Measurements from ENCODE around the gene APBA3.

Gene APBA3

GRCh38 chr19:3788996-3789778 lies 27.7 kb upstream of the APBA3 start:
- DNase-seq (ENCODE audit: low read depth), result no peak

- DNase-seq (ENCODE audit: low read depth), result no peak
Observed at GRCh38 chr19:3785938-3786824, 24.7 kb upstream of the APBA3 start, which contains the start of gene MATK. Gene MATK (minus strand): TSS chr19:3786381. CDS start chr19:3785135, 1,246 bp downstream.

GRCh38 chr19:3785451-3785937 lies 24.0 kb upstream of the APBA3 start:
- DNase-seq (ENCODE audit: low read depth), result no peak

GRCh38 chr19:3784607-3785450 lies 23.3 kb upstream of the APBA3 start:
- no peak for DNase-seq (ENCODE audit: low read depth)

GRCh38 chr19:3783660-3784584 lies 22.4 kb upstream of the APBA3 start:
- no peak for DNase-seq (ENCODE audit: low read depth)

GRCh38 chr19:3782903-3783302 lies 21.4 kb upstream of the APBA3 start:
- DNase-seq (ENCODE audit: low read depth), result no peak

GRCh38 chr19:3782330-3782729 lies 20.8 kb upstream of the APBA3 start:
- no peak for DNase-seq (ENCODE audit: low read depth)

GRCh38 chr19:3781603-3782002 lies 20.1 kb upstream of the APBA3 start:
- DNase-seq (ENCODE audit: low read depth), result no peak

- no peak for DNase-seq (ENCODE audit: low read depth)
Observed at GRCh38 chr19:3780786-3781304, 19.4 kb upstream of the APBA3 start.

- DNase-seq (ENCODE audit: low read depth), result no peak
Observed at GRCh38 chr19:3778899-3779723, 17.6 kb upstream of the APBA3 start.

GRCh38 chr19:3778104-3778867 lies 16.8 kb upstream of the APBA3 start:
- DNase-seq (ENCODE audit: low read depth), result no peak

- DNase-seq (ENCODE audit: low read depth), result no peak
Observed at GRCh38 chr19:3776479-3777040, 15.1 kb upstream of the APBA3 start.

- no peak for DNase-seq (ENCODE audit: low read depth)
Observed at GRCh38 chr19:3775831-3776230, 14.3 kb upstream of the APBA3 start.

GRCh38 chr19:3775374-3775711 lies 13.9 kb upstream of the APBA3 start:
- no peak for DNase-seq (ENCODE audit: low read depth)

GRCh38 chr19:3774621-3775373 lies 13.3 kb upstream of the APBA3 start:
- DNase-seq (ENCODE audit: low read depth), result no peak

GRCh38 chr19:3773814-3774515 lies 12.5 kb upstream of the APBA3 start:
- no peak for DNase-seq (ENCODE audit: low read depth)

- DNase-seq (ENCODE audit: low read depth), result no peak
Observed at GRCh38 chr19:3771906-3772455, 10.5 kb upstream of the APBA3 start, which contains the start of gene RAX2. Gene RAX2 (minus strand): TSS chr19:3772228. CDS start chr19:3771742, 486 bp downstream.
